Measurements from ENCODE around the gene PFKFB2.
"Not testable (repeated sequence)": the region's sequence is repeated elsewhere in the genome, so short reads cannot be mapped to it uniquely, and the experiment has no call there.

The PFKFB2 gene

DNA sequence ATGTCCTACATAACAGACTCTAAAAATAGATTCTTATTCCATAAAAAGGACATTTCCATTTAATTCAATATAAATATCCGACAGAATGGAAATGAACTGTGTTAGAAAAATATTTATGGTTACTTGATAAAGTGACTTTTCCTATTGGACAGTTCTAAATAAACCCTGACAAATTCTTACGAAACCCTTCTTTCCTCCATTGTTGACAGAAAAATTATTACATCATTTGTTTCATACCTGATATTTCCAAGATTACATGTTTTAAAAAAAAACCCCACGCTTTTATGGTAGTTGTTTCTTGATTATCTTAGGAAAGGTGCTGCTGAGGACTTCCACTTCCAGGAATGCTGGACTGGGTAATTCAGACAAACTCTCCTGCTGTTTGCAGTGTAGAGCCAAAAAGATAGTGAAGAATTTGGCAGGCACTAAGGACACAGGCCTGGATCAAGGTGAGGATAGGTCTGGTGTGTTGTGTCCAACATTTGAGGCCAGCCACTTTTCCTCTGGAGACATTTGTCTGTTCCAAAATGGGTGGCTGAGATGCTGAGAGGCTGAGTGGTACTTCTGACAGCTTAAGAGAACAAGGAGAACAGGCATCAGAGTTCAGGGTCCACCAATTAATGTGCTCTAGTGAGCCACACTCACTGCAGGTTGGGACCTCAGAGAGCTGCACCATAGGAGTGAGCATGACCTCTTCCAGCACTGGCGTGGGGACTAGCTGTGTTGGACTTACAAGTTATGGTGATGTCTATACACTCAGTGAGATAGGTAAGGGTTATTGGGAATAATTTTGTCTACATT lies 13.5 kb upstream of the PFKFB2 start:
- DNase-seq = no peak

DNA sequence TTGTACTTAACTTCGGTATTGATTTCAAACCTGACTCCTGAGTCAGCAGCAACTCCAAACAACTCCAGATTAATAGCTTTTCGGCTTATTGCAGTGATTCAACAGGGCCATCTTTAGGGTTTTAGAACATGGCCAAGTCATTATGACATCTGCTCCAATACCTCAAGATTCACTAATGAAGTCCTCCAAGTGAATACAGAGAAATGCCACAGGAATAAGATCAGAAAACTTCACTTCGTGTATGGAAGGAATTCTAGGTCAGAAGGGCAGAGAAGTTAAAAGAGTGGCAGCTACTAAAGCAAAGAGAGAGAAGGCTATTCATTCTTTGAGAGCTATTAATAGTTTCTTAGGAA lies 12.9 kb upstream of the PFKFB2 start:
- DNase-seq = no peak

DNA sequence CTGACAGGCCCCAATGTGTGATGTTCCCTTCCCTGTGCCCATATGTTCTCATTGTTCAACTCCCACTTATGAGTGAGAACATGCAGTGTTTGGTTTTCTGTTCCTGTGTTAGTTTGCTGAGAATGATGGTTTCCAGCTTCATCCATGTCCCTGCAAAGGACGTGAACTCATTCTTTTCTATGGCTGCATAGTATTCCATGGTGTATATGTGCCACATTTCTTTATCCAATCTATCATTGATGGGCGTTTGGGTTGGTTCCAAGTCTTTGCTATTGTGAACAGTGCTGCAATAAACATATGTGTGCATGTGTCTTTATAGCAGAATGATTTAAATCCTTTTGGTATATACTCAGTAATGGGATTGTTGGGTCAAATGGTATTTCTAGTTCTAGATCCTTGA lies 11.7 kb upstream of the PFKFB2 start:
- DNase-seq = not testable (repeated sequence)

DNA sequence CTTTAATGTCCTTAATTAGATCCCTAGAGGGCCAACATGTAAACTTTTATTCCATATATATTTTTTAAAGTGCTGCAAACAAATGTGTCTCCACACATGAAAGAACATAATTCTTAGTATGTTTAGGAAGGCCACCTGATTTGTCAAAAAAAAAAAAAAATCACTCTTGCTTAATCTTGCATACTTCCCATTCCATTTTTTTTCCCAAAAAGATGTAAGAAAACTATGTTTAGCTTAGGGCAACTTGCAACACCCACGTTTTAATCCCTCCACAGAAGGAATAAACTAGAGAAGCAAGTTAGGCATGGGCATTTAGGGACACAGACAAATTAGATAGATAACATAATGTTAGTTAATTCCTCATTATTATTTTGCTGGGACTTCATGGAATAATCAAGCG lies 7.6 kb upstream of the PFKFB2 start:
- no peak for DNase-seq

DNA sequence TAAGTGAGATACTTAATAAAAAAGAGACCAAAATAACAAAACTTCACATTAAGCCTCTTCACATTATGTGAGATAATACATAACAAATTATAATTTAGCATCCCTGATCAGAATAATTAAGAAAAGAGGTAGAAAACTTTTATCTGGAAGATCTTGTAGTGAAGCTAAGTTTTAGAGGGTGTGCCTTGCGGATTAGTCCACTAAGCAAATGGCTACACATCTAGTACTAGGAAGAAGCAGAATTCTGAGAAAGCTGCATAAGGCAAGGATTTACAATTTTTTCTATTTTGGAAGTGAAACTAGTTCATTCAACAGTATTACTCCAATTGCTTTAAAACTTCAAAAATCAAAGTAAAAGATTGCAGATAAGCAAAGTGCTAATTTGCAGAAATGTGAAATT lies 5.6 kb upstream of the PFKFB2 start:
- no peak for DNase-seq

DNA sequence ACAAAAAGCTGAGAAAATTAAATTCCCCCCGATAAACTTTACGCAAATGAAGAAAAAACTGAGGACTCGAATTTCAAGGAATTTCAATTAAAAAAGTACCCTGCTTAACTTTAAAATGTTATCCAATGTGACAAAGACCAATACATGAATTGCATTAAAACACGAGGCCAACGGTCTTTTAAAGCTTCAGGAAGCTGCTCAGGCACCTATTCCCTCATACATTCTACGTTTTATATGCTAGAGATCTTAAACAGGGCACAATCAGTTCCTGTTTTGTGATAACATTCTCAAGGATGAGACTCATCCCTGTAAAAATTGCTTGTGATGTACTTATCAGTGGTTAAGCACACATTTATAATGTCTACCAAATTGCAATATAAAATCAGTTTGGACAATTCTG lies 5.0 kb upstream of the PFKFB2 start:
- no peak for DNase-seq

DNA sequence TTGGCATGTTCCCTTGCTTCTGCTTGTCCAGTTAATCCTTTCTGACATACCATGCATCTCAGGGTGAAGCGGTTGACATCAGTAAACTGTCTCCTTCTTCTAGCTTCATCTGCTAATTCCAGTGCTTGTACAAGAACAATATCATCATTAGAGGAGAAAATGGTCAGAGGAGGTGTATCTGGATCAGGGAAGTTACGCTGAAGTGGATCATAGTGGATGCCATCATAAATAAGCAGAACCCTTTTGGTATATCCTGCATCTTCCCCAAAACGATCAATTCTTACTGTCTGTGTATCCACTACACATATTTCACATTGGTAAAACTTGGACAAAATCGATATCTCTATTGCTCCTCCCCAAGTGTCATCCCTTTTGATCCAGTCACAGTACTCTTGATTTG lies 4.0 kb upstream of the PFKFB2 start:
- no peak for DNase-seq

DNA sequence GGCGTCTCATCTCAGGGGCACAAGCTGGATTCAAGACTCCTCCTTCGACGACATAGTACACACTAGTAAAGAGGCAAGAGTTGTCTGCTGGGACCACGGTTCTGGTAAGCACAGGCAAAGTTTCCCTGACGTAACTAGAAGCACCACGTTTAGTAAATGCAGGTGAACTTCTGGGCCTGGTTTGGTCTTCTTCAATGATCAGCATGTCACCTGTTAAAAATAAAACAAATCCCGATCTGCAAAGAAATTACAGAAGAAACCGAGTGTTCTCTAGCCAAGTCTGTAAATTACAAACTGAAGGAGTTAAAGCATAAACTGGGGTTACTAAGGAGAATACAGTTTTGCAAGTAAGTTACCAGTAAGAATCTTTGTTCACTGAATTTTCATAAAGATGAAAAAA lies 3.6 kb upstream of the PFKFB2 start:
- DNase-seq = no peak

DNA sequence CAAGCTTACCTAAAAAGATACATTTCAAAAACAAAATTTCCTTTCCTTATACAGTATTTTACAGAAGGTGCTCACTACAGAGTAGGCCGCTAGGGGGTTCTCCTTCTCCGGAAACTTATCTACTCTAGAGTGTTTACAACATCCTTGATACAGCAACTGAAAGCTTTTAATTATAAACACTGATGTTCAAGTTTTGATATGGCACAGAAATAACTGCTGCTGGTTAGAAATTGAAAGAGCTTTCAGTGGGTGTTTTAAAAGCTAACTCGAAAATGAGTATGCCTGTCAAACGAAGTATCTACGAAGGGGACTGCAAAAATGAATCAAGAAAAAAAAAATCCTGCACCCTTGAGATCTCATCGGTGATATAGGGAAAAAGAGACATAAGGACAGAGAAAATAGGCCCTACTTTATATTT lies 3.1 kb upstream of the PFKFB2 start:
- DNase-seq = peak in 15 of 56 donors; percentile 3 to 69 (median 35)

DNA sequence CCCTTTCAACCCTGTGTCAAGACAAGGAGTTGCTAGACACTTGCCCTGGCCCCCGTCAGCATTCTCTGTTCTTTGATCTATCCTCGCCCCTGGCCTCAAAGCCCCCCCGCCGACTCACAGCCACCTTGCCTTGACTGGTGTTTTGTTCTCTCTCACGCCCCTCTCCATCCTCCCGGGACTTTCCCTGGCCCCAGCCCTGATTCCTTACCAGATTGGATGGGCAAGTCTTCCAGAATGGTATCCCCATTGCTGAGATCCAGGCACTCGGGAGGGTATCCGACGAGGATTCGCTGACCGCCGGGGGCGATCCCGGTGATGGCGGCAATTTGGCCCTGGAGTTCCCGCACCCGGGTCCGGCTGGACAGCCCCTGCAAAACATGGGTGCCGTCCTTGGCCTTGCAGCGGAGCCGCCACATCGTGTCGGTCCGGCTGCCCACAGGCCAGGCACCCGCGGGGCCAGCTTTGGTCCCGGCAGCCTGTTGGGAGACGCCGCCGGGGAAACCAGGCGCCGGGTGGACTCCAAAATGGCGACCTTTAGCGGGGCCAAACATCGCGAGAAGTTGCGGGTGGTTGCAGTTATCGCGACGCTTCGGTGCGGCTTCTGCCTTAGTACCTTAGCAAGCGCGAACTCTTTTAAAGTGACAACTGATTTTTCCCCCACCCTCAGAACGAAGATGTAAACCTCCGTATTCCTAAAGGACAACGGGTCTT lies 2.4 kb upstream of the PFKFB2 start:
- DNase-seq = peak in 54 of 56 donors; percentile 34 to 89 (median 75)

DNA sequence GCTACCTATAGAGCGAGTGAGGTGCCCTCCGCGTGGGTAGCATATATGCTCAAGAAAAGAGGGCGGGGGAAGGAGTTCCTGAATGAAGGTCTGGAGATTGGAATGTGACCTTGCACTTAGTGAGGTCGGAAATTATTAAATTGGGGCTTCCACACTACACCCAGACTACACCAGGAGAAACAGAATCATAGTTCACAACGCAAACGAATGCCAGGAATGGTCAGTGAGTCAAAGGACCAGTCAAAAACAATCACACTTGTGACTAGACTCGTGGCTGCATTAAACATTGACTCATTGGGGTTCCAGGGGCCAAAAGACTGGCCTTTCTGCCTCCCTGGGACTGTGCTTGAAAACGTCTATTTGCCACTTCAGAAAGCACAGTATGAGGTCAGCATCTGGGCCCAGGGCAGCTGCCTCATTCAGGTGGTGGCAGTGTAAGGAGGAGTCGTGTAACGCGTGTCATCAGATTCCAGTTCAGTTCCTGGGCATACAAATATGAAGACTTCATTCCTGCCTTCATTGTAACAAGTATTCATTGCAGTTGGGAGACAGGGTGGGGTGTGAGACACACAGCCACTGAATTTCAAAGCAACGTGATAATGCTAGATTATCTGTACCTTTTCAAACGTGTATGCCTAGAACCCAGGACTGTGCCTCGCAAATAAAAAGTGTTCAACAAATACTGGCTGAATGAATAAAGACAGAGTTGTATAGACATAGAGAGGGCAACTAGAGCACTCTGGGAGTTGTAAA lies 1.7 kb upstream of the PFKFB2 start, which contains the start of gene YOD1:
Gene YOD1, minus strand, starts transcription at position 18 of the 753 bp plus-strand sequence. CDS start 178 bp downstream, outside the sequence.
- DNase-seq = peak in 10 of 56 donors; percentile 4 to 75 (median 39)

DNA sequence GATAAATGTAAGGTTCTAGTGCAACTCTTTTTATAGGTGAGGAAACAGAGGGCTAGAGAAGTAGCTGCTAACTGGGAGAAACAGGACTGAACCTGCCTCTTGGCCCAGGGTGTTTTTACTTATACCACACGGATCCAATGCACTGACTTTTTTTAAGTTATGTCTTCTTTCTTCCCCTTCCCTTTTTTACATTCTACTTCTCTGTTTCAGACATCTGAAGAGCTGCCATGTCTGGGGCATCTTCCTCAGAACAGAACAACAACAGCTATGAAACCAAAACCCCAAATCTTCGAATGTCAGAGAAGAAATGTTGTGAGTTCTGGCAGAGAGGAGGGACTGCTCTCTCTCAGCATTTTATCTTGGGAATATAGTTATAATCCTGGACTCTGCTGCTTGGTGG lies 1.4 kb downstream of the PFKFB2 start:
- no peak for DNase-seq

DNA sequence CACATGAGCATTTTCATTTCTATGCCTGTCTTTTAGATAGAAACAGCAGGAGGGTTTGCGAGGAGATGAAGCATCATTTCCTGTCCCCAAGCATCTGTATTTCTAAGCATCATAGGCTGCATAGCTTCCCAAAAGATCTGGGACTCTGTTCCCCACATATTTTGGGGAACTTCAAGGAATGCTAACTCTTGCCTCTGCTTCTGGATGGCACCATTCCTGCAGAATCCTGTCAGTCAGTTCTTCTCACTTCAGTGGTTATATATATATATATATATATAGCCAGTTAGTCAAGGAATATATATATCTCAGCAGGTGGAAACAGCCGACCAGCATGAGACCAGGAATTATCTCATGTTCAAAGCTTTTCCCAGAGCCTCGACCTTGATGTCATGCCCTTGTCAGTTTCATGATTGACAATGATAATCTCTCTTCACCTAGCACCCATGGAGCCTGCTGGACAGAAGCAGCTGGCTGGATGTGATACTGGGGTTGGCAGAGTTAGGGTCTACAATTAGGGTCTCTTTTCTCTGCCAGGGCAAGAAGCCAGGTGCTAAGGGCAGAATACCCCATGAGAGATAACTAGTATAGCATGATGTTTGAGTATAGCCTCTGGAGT lies 2.4 kb downstream of the PFKFB2 start:
- DNase-seq = no peak

DNA sequence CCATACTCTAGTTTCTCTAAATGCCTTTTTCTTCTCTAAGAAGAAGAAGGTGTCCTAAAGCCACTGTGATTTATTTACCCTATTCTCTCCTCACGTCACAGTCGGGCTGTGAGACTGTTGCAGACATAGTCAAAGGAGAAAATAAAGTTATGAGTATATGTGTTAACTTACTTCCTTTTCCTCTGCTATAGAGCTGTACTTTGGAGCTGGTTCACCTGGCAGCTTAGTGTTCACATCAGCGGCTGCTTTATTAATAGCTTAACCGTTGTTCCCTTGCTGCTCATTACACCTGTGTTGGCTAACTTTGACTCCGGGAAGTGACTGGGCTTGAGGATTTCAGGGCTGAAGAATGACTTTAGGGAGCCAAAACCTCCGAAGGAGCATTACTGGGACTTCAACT lies 3.6 kb downstream of the PFKFB2 start:
- DNase-seq = no peak

DNA sequence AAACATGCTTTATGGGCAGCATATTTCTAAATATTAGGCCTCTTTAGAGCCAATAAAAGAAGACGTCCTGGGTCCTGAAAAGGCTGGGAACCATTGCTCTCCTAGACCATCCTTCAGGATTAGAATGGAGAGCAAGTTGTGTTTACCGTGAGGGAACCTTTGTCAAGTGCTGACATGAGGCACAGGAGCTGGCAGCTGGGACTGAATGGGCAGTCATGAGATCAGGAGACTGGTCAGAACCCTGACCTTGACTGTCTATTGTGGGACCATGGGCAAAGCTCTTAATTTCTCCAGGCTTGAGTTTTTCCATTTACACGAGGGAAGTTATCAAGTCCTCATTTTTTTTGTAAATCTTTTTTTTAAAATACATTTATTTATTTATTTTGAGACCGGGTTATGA lies 5.2 kb downstream of the PFKFB2 start:
- DNase-seq = no peak

DNA sequence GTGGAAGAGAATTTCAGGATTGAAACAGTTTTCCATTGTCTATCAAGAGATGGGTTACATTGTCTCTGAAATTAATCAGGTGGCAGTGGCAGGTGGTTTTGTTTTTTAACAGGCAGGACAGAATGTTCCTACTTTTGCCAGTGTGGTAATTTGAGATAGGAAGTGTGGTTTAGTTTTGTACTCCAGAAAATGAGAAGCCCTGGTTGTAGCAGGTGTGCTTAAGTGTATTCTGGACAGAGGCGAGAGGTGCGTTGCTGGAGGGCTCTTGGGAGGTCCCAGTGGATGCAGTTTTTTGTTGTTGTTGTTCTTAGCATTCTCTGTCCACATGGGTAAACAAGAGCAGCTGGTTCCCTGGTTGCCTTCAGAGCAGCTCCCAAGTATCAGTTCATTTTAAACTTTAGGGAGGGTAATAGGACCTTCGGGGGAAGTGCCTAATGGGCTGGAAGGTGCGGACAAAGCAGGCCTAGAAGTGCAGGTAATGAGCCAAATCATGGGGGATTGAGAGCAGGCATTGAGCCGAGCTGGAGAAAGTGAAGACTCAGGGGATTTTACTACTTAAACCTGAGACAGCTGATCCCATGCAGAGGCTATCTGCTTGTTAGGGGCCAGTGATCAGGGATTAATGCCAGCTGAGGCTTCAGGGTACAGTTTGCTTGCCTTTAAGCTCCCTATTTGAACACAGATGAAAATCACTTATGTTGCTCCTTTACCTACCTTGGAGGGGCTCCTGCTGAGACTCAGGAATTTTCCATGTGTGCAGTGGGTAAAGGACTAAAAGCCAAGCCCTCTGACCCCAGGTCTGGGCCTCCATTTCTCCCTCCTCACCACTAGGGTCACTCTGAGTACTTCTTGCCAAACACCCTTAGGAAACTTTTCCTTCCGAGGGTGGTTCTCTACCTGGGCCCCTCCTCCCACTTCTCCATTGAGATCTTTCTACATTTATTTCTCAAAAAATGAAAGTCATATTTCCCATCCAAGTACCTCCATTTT lies 6.1 kb downstream of the PFKFB2 start:
- DNase-seq = no peak

DNA sequence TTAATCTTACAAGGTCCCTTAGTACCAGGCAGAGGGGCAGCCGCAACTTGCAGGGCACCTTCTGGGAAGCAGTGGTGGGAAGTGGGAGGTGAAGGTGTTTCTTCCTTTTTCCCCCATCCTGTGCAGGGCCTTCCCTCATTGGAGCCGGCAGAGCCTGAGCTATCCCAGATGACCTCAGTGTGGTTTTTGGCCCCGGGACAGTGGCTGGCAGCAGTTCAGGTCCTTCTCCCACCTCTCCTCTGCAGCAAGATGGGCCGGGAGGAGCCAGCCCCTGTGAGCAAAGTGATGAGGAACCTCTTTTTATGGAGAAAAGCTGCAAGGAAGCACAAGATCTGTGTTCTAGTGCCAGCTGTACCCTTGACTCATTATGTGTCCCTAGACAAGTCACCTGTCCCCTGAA lies 6.8 kb downstream of the PFKFB2 start:
- no peak for DNase-seq

DNA sequence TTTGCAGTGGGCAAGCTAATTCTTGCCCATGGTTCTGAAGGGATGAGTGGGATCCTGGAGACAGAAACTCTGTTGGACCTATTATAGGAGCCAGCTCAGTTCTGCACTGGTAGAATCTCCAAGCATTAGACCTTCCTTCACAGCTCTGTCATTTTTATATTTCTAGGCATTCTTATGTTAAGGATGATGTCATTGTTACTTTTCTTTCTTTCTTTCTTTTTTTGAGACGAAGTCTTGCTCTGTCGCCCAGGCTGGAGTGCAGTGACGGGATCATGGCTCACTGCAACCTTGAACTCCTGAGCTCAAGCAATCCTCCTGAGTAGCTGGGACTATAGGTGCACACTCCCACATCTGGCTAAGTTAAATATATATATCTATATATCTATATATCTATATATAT lies 7.5 kb downstream of the PFKFB2 start:
- no peak for DNase-seq

DNA sequence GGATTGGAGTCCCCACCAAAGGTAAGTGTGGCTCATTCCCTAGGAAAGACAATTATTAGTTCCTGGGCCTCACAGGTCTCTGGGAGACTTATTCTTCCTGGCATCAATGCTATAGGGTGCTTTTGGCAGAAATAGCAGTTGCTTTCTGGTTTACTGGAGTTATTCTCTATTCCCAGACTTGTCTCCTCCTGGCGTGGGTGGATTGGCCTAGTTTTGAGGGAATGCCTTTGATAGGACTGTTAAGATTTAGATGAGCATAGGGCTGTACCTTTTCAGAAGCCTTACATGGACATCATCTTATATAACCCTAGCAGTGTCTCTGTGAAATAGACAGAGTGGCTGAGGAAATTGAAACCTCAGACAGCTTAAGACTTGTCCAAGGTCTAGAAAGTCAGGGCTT lies 9.0 kb downstream of the PFKFB2 start:
- DNase-seq = no peak

DNA sequence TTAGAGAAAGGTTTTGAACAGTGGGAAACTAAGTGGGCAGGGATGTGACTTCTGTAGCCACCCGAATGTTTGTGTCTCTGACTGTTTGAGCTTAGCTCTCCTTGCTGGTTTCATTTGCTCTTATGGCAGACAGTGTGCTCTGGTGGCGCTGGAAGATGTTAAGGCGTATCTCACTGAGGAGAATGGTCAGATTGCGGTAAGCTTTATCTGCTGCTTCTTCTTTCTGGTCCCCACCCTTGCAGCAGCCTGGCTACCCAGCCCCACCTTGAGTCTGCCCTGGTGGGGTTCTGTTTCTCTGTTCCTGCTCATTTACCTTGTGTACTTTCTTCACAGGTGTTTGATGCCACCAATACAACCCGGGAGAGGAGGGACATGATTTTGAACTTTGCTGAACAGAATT lies 9.9 kb downstream of the PFKFB2 start:
- DNase-seq = no peak
